Smooth muscle cell (in vitro differentiated cells): ENCODE results near the gene L3HYPDH. TPM values are rescaled to one million over a fixed set of nuclear protein-coding genes. Genes with fewer than 3 reads are reported as not detected.

ENCODE experiments used
- DNase-seq: peaks from one replicate; lab custom pipeline; 2025; ENCODE audit not compliant: unreplicated experiment; lab: John Stamatoyannopoulos, UW
- H2AFZ ChIP-seq: fragments of 200-600 bp; sonication (generic); 2 replicates; pipeline ENCODE4 v1.6.0; 2016; ENCODE audit warnings: antibody characterized with exemption, low read depth, mild to moderate bottlenecking
- H3F3A ChIP-seq: fragments of 200-600 bp; sonication (generic); 2 replicates; pipeline ENCODE4 v1.6.0; 2017; ENCODE audit warnings: antibody characterized with exemption, low read depth
- H3K27ac ChIP-seq: fragments of 200-600 bp; sonication (generic); 2 replicates; pipeline ENCODE4 v1.5.1; 2016; ENCODE audit warnings: low read depth, mild to moderate bottlenecking
- H3K27me3 ChIP-seq: fragments of 200-600 bp; sonication (generic); 2 replicates; pipeline ENCODE4 v1.6.1; 2016; ENCODE audit warnings: low read depth, mild to moderate bottlenecking
- H3K36me3 ChIP-seq: fragments of 200-600 bp; sonication (generic); 2 replicates; pipeline ENCODE4 v1.5.1; 2016; ENCODE audit warnings: low read depth
- H3K4me1 ChIP-seq: fragments of 200-600 bp; sonication (generic); 2 replicates; pipeline ENCODE4 v1.5.1; 2016; ENCODE audit warnings: low read depth
- H3K4me2 ChIP-seq: fragments of 200-600 bp; sonication (generic); 2 replicates; pipeline ENCODE4 v1.6.0; 2016; ENCODE audit warnings: mild to moderate bottlenecking
- H3K4me3 ChIP-seq: fragments of 200-600 bp; sonication (generic); 2 replicates; pipeline ENCODE4 v1.5.1; 2016; ENCODE audit warnings: mild to moderate bottlenecking
- H3K79me2 ChIP-seq: fragments of 200-600 bp; sonication (generic); 2 replicates; pipeline ENCODE4 v1.6.0; 2016; ENCODE audit warnings: low read depth, mild to moderate bottlenecking
- H3K9ac ChIP-seq: fragments of 200-600 bp; sonication (generic); 2 replicates; pipeline ENCODE4 v1.6.0; 2016; ENCODE audit warnings: low read depth
- H3K9me3 ChIP-seq: fragments of 200-600 bp; sonication (generic); replicated peaks from 2 replicates; pipeline ENCODE4 v1.5.1; 2016; ENCODE audit warnings: low read depth
- H4K20me1 ChIP-seq: fragments of 200-600 bp; sonication (generic); 2 replicates; pipeline ENCODE4 v1.6.0; 2016; ENCODE audit warnings: low read depth
- WGBS: methylation state at CpG from one replicate; pipeline ENCODE4 v1.1.7; 2016; ENCODE audit warnings: low lambda C conversion rate; 5-methylcytosine and 5-hydroxymethylcytosine counted together
- polyA plus RNA-seq: library from polyadenylated mRNA; unstranded; fragments of >200 nt; fragmentation: Nextera tagmentation; extraction: Ambion mirVana; gene quantifications from 2 replicates; pipeline ENCODE4 v1.2.1, GENCODE V29; 2016
- total RNA-seq: library from RNA; depleted of rRNA; stranded (reverse); fragments of >200 nt; gene quantifications from 2 replicates; pipeline ENCODE4 v1.2.3, GENCODE V29; 2014
- TF ChIP-seq, protein P1 (sequence below): fragments of 200-600 bp; sonication (generic); IDR thresholded peaks from 2 replicates; pipeline ENCODE4 v1.5.1; 2017; ENCODE audit warnings: borderline replicate concordance, mild to moderate bottlenecking, antibody characterized with exemption; ENCODE audit not compliant: insufficient read depth, poor library complexity, severe bottlenecking

The L3HYPDH gene
- total and polyA plus RNA-seq, 2 experiments from 2014 or later: 27.7 to 33.5 TPM

DNA sequence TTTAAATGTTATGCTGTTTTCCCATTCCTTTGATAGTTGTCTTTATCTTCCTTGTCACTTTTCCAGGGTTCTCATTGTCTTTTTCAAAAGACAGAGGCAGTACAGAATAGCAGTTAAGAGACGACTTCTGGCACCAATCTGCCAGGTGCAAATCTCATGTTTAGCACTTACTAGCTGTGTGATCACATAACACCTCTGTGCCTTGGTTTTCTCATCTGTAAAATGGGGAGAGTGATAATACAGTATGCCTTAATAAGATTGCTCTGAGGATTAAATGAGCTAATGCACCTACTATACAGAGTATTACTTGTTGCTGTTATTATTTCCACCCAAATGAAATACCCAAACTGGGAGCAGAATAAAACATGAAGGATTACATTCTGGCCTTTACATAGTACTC, 23.8 kb downstream of the L3HYPDH start:
- Histone ChIP-seq H3K9ac (no peak overlapping the region), H4K20me1 (peaks cover 10% of the 10 kb centered on the region), H2AFZ (no peak overlapping the region), H3K9me3 (no peaks in the 10 kb centered on the region), H3K79me2 (no peaks in the 10 kb centered on the region), H3K4me2 (no peak overlapping the region), H3F3A (peaks cover 1% of the 10 kb centered on the region), H3K27me3 (no peaks in the 10 kb centered on the region), H3K4me3 (no peak overlapping the region), H3K4me1 (peaks cover 5% of the 10 kb centered on the region), H3K36me3 (no peaks in the 10 kb centered on the region), H3K27ac (no peak overlapping the region)
- 97% methylated on average over 1 of the region's 1 CpG for WGBS
- no peak for DNase-seq
- TF ChIP-seq, protein P1, sequence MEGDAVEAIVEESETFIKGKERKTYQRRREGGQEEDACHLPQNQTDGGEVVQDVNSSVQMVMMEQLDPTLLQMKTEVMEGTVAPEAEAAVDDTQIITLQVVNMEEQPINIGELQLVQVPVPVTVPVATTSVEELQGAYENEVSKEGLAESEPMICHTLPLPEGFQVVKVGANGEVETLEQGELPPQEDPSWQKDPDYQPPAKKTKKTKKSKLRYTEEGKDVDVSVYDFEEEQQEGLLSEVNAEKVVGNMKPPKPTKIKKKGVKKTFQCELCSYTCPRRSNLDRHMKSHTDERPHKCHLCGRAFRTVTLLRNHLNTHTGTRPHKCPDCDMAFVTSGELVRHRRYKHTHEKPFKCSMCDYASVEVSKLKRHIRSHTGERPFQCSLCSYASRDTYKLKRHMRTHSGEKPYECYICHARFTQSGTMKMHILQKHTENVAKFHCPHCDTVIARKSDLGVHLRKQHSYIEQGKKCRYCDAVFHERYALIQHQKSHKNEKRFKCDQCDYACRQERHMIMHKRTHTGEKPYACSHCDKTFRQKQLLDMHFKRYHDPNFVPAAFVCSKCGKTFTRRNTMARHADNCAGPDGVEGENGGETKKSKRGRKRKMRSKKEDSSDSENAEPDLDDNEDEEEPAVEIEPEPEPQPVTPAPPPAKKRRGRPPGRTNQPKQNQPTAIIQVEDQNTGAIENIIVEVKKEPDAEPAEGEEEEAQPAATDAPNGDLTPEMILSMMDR: no peak

DNA sequence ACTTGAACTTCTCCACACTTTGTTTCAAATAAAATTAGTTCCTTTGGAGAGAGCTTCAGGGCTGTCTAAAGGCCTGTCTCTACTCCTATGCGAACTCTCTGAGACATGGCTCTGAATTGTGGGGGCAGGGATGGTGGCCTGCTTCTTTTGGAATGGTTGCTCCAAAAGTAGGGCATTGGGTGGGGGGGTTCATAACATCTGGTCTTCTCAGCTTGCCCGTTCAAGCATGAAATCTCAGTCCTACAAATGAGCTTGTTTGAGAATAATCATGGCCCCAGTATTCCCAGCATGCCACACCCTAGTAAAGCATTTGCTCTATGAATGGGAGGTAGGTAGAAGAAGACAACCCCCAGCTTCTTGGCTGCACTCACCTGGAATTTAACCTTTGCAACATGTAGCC, 25.7 kb downstream of the L3HYPDH start:
- DNase-seq: no peak
- H2AFZ ChIP-seq: no peak overlapping the region
- no peaks in the 10 kb centered on the region for H3K9me3 ChIP-seq
- TF ChIP-seq, protein P1: no peak
- H4K20me1 ChIP-seq: peaks cover under 1% of the 10 kb centered on the region
- no peaks in the 10 kb centered on the region for H3K27me3 ChIP-seq
- no peaks in the 10 kb centered on the region for H3K36me3 ChIP-seq
- no peaks in the 10 kb centered on the region for H3F3A ChIP-seq
- WGBS: 92% methylated on average over 2 of the region's 2 CpGs
- H3K79me2 ChIP-seq: no peaks in the 10 kb centered on the region
- no peak overlapping the region for H3K4me2 ChIP-seq
- H3K4me1 ChIP-seq: no peaks in the 10 kb centered on the region
- no peak overlapping the region for H3K4me3 ChIP-seq
- no peak overlapping the region for H3K27ac ChIP-seq
- H3K9ac ChIP-seq: no peak overlapping the region

DNA sequence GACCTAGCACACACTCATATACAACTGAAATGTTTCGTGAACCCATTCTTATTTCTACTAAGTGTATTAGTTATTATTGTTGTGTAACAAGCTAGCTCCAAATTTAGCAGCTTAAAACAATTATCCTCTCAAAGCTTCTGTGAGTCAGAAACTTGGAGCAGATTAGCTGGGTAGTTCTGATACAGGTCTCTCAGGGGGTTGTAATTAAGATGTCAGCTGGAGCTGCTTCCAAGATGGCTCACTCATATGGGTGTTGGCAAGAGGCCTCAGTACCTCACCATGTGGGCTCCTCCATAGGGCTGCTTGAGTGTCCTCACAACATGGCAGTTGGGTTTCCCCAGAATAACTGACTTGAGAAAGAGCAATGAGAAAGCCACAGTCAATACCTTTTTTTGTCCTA, 28.8 kb downstream of the L3HYPDH start:
- Histone ChIP-seq H3K9me3 (no peaks in the 10 kb centered on the region), H3K27me3 (no peaks in the 10 kb centered on the region), H3K9ac (no peak overlapping the region), H3F3A (no peaks in the 10 kb centered on the region), H3K27ac (peak overlapping the region; percentile 88), H2AFZ (no peak overlapping the region), H4K20me1 (no peaks in the 10 kb centered on the region), H3K79me2 (no peaks in the 10 kb centered on the region), H3K4me3 (no peak overlapping the region), H3K4me1 (no peaks in the 10 kb centered on the region), H3K4me2 (no peak overlapping the region), H3K36me3 (no peaks in the 10 kb centered on the region)
- TF ChIP-seq, protein P1: no peak
- DNase-seq: no peak
- 90% methylated on average over 1 of the region's 1 CpG for WGBS

DNA sequence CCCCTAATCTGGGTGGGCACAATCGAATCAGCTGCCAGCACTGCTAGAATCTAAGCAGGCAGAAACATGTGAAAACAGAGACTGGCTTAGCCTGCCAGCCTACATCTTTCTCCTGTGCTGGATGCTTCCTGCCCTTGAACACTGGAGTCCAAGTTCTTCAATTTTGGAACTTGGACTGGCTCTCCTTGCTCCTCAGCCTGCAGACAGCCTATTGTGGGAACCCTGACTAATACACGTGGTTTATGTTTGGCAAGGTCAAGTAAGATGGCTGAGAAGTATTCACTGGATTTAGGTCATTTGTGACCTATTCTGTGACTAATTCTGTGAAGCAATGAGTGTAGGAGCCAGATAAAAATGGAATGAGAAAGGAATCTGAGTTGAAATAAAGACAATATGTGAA, 30.1 kb downstream of the L3HYPDH start:
- H3K27me3 ChIP-seq: no peaks in the 10 kb centered on the region
- H3F3A ChIP-seq: no peaks in the 10 kb centered on the region
- WGBS: 39% methylated on average over 2 of the region's 2 CpGs
- DNase-seq: no peak
- H4K20me1 ChIP-seq: no peaks in the 10 kb centered on the region
- TF ChIP-seq, protein P1: no peak
- H3K27ac ChIP-seq: peak overlapping the region; percentile 88
- H3K36me3 ChIP-seq: no peaks in the 10 kb centered on the region
- H3K4me1 ChIP-seq: no peaks in the 10 kb centered on the region
- H3K4me2 ChIP-seq: peak overlapping the region; percentile 70
- H2AFZ ChIP-seq: no peak overlapping the region
- no peaks in the 10 kb centered on the region for H3K79me2 ChIP-seq
- H3K9ac ChIP-seq: peak overlapping the region; percentile 51
- no peak overlapping the region for H3K4me3 ChIP-seq
- H3K9me3 ChIP-seq: no peaks in the 10 kb centered on the region
